Motor neuron (in vitro differentiated cells): ENCODE results near the gene SRA1. TPM values are rescaled to one million over a fixed set of nuclear protein-coding genes. Genes with fewer than 3 reads are reported as not detected.
A peak's percentile ranks its signal among the peaks of the same experiment; 100 is the strongest.
"Not testable (repeated sequence)": the region's sequence is repeated elsewhere in the genome, so short reads cannot be mapped to it uniquely, and the experiment has no call there.

Experiments used
- ATAC-seq, 8 experiments: fragments of 200-7000 bp; cut with Tn5 transposase; replicated peaks in 6 of 8; 2 replicates each; pipeline ENCODE4 v1.8.0; 2021; ENCODE audit warnings: mild to moderate bottlenecking in 8 of 8, moderate library complexity in 8 of 8
- H3K27ac ChIP-seq, 2 donors: fragments of 250-450 bp; sonication (Bioruptor Pico); 2 replicates each; pipeline ENCODE4 v1.9.0; 2021; ENCODE audit warnings: antibody characterized with exemption in 2 of 2, mild to moderate bottlenecking in 2 of 2, moderate library complexity in 1 of 2
- H3K4me1 ChIP-seq, 2 donors: fragments of 250-450 bp; sonication (Bioruptor Pico); replicated peaks in 1 of 2; 2 replicates each; pipeline ENCODE4 v1.6.1; 2021; ENCODE audit warnings: antibody characterized with exemption in 2 of 2, mild to moderate bottlenecking in 2 of 2, moderate library complexity in 1 of 2
- H3K4me3 ChIP-seq, 5 donors: fragments of 250-450 bp; sonication (Bioruptor Pico); 2 replicates each; pipeline ENCODE4 v1.9.0; 2021; ENCODE audit warnings: antibody characterized with exemption in 5 of 5, mild to moderate bottlenecking in 5 of 5, moderate library complexity in 4 of 5
- WGBS, 10 experiments: fragments of 450-650 bp; shearing (Covaris generic); methylation state at CpG; one replicate each; pipeline ENCODE4 v1.0.0; 2022; 5-methylcytosine and 5-hydroxymethylcytosine counted together
- in situ Hi-C, 9 experiments: fragments of 400-800 bp; cut with MboI; loops; one replicate each; pipeline ENCODE4 v1.15.0; 2021; ENCODE audit warnings: low sequenced_read_pairs in 9 of 9, low pct_unique_long_range_greater_than_20kb in 2 of 9; ENCODE audit not compliant: unreplicated experiment in 9 of 9
- total RNA-seq, 8 experiments: library from RNA; unstranded; fragments of 300-600 nt; gene quantifications; 2 replicates each; pipeline versions ENCODE4 v1.2.3 to v1.2.4, GENCODE V29; 2022

Gene SRA1
- 10 to 100 TPM; 29.1 to 97.6 (median 47.4) TPM for total RNA-seq

DNA sequence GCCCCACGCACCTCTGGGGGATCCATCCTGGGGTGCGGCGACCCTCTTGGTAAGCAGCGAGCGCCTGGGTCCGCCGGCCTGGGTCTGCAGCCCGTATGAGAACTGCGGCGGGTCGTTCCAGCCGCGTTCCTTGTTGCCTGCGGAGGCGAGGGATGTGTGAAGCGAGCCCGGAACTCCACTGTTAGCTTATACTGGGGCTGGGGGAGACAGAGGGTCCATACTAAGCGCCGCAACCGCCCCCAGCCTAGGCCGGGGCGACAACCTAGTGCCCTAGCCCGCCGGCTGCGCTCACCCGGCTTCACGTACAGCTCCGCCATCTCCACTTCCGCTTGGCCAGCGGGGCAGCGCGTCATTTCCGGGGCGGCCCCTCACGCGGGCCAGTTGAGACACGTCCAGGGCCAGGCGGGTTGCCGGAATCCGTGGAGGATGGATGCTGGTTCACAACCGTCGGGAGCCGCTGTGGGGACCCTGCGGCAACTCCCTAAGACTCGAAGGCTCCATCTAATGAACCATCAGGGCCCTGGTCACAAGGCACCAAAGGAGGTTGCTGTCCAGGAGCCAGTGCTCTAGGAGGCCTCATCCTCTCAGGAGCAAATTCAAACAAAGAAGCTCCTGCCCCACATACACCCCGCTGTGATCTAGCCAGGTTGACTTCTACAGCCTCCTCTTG, at the start of gene SRA1:
Gene SRA1 (minus strand): TSS at position 338 of the 670 bp plus-strand sequence. CDS start 21 bp downstream, at position 317.
- in situ Hi-C loops = loop anchor here in 3 of 9 experiments (25.0 kb wide), 2 partner anchors 105 to 130 kb away; partner anchors contain the start of genes DND1 (in 2 of the 3), WDR55 (in 2 of the 3), HARS1 (in 1 of the 3) and HARS2 (in 1 of the 3)
- ATAC-seq = peak; percentile 85 to 95 (median 92)
- Histone ChIP-seq H3K4me3 (peak within 1 kb of the TSS; percentile 62 to 89 (median 76)), H3K27ac (peak within 1 kb of the TSS; percentile 89 to 96), H3K4me1 (peaks cover 14 to 18% of the 10 kb centered on the region in 2 donors)
- 0 to 60% (median 1%) methylated on average over 1 to 25 of the region's 46 CpGs; no CpG with 5 or more reads in 2 of the 10 experiments for WGBS, 10 experiments

- in situ Hi-C loops = no loop called here
- no peak overlapping the region for H3K4me3 ChIP-seq
- no peak for ATAC-seq
- H3K4me1 ChIP-seq = no peaks in the 10 kb centered on the region
- 67 to 100% (median 93%) methylated on average over 2 of the region's 2 CpGs; no CpG with 5 or more reads in 2 of the 10 experiments for WGBS, 10 experiments
- no peak overlapping the region for H3K27ac ChIP-seq
Measured at GRCh38 chr5:140607031-140607430, 49.8 kb upstream of the SRA1 start.

DNA sequence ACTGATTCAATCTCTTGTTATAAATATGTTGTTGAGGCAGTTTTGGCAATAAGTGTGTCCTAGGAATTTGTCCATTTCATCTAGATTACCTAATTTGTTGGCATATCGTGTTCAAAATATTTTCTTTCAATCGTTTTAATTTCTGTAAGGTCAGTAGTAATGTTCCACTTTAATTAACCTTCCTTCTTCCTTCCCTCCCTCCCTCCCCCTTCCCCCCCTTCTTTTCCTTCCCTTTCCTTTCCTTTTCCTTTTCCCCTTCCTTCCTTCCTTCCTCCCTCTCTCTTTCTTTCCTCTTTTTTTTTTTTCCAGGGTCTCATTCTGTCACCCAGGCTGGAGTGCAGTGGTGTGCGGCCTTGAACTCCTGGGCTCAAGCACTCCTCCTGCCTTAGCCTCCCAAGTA, 48.6 kb upstream of the SRA1 start:
- ATAC-seq = no peak
- in situ Hi-C loops = no loop called here
- 48 to 86% (median 80%) methylated on average over 1 to 3 of the region's 3 CpGs; no CpG with 5 or more reads in 5 of the 10 experiments for WGBS, 10 experiments
- no peaks in the 10 kb centered on the region for H3K4me1 ChIP-seq
- H3K4me3 ChIP-seq = no peak overlapping the region
- no peak overlapping the region for H3K27ac ChIP-seq

GRCh38 chr5:140603734-140604133, 46.5 kb upstream of the SRA1 start:
- 67 to 100% (median 96%) methylated on average over 1 to 2 of the region's 2 CpGs; no CpG with 5 or more reads in 2 of the 10 experiments for WGBS, 10 experiments
- no peak overlapping the region for H3K27ac ChIP-seq
- in situ Hi-C loops = no loop called here

DNA sequence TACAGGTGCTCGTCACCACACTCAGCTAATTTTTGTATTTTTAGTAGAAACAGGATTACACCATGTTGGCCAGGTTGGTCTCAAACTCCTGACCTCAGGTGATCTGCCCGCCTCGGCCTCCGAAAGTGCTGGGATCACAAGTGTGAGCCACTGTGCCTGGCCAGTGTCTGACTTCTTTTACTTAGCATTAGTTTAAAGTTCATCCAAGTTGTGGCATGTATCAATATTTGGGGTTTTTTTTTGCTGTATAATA, 46.1 kb upstream of the SRA1 start:
- ATAC-seq, H3K4me1 ChIP-seq, H3K4me3 ChIP-seq, H3K27ac ChIP-seq, in situ Hi-C loops: not testable (repeated sequence)
- WGBS, 10 experiments = 0 to 100% (median 83%) methylated on average over 1 to 4 of the region's 4 CpGs; no CpG with 5 or more reads in 2 of the 10 experiments

More at GRCh38 chr5:140603734-140604133, 46.5 kb upstream of the SRA1 start:
- H3K4me3 ChIP-seq = no peak overlapping the region
- H3K4me1 ChIP-seq = no peaks in the 10 kb centered on the region
- ATAC-seq = no peak

DNA sequence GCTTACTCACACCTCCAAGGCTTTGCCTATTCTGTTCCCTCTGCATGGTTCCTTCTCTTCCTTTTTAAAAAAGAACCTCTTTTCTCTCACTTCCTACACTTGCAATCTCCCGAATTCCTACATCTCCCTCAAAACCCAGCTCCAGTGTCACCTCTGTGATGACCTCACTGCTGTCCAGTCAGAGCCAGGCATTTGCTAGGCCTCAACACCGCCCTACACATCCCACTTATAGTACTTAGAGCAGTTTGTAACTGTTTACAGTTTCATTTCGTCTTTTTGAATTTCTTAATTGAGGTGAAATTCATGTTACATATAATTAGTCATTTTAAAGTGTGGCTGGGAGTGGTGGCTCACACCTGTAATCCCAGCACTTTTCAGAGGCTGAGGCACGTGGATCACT, 44.9 kb upstream of the SRA1 start:
- Histone ChIP-seq H3K4me1 (no peaks in the 10 kb centered on the region), H3K4me3 (no peak overlapping the region), H3K27ac (no peak overlapping the region)
- no peak for ATAC-seq
- in situ Hi-C loops = no loop called here
- WGBS, 10 experiments = 19 to 100% (median 56%) methylated on average over 1 to 4 of the region's 4 CpGs

GRCh38 chr5:140600096-140600495, 42.8 kb upstream of the SRA1 start:
- in situ Hi-C loops = no loop called here
- H3K27ac ChIP-seq = no peak overlapping the region
- H3K4me3 ChIP-seq = no peak overlapping the region
- no peaks in the 10 kb centered on the region for H3K4me1 ChIP-seq
- ATAC-seq = no peak

GRCh38 chr5:140598836-140599235, 41.6 kb upstream of the SRA1 start:
- WGBS, 10 experiments = 80 to 100% (median 88%) methylated on average over 1 of the region's 2 CpGs; no CpG with 5 or more reads in 7 of the 10 experiments
- Histone ChIP-seq H3K4me1 (no peaks in the 10 kb centered on the region), H3K27ac (no peak overlapping the region), H3K4me3 (no peak overlapping the region)
- in situ Hi-C loops = no loop called here
- no peak for ATAC-seq

DNA sequence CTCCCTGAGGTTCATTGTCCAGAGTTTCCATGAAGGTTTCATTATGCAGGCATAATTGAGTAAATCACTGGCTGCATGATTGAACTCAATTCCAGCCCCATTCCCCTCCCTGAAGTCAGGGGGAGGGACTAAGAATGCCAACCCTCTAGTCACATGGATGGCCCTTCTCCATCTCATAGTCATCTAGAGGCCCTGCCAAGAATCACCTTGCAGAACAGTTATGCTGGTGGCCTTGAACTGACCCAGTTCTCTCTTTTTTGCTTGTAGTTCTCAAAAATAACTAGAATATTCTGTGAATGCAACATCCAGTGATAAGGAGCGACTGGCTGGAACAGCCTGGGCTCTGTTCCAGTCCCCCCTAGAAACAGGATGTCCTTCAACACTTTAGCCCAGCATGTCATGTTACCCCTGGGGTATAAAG, 39.1 kb upstream of the SRA1 start:
- Histone ChIP-seq H3K4me1 (no peaks in the 10 kb centered on the region), H3K27ac (no peak overlapping the region), H3K4me3 (no peak overlapping the region)
- in situ Hi-C loops = no loop called here
- 86 to 100% (median 89%) methylated on average over 1 of the region's 1 CpG; no CpG with 5 or more reads in 7 of the 10 experiments for WGBS, 10 experiments
- peak in 2 of 8 experiments; percentile 62 to 67 for ATAC-seq

GRCh38 chr5:140595538-140596300, 38.4 kb upstream of the SRA1 start:
- Histone ChIP-seq H3K4me1 (no peaks in the 10 kb centered on the region), H3K4me3 (no peak overlapping the region), H3K27ac (no peak overlapping the region)
- peak in 1 of 8 experiments; percentile 14 for ATAC-seq
- 27 to 77% (median 67%) methylated on average over 1 to 5 of the region's 5 CpGs; no CpG with 5 or more reads in 1 of the 10 experiments for WGBS, 10 experiments
- in situ Hi-C loops = no loop called here

- no peak for ATAC-seq
- in situ Hi-C loops = no loop called here
- WGBS, 10 experiments = 50 to 100% (median 60%) methylated on average over 1 to 4 of the region's 6 CpGs; no CpG with 5 or more reads in 7 of the 10 experiments
- no peak overlapping the region for H3K4me3 ChIP-seq
- H3K4me1 ChIP-seq = no peaks in the 10 kb centered on the region
- H3K27ac ChIP-seq = no peak overlapping the region
Measured at GRCh38 chr5:140594169-140594568, 36.9 kb upstream of the SRA1 start.

GRCh38 chr5:140593070-140593469, 35.8 kb upstream of the SRA1 start:
- ATAC-seq, H3K4me3 ChIP-seq, H3K4me1 ChIP-seq, in situ Hi-C loops, H3K27ac ChIP-seq: not testable (repeated sequence)
- no CpG with 5 or more reads among the region's 14 CpGs for WGBS, 10 experiments

DNA sequence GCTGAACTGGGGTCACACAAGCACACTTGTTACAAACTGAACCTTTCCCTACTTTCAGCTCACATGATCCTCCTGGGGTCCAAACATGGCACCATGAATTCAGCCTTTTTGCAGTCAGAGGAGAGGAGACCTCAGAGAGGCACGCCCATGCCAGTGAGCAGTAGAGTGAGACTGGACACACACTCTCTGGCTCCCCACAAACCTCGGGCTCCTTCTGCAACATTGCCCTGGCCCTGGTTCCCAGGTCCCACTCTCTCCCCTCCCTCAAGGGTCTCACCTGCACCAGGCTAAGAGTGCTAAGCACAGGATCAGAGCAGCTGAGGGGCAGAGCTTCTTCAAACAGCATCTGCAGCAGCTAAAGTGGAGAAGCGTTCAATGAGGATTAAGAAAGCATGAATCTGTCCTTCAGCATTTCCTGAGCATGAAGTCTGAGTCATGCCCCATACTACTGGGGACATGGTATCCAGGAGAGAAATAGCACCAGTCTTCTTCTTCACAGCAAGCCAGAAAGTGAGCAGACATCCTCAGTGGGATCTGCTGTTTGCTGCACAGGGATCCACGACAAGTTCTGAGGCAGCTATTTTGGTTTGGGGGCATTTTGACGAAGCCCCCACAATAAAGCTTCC, 34.6 kb upstream of the SRA1 start:
- H3K4me1 ChIP-seq = no peaks in the 10 kb centered on the region
- H3K4me3 ChIP-seq = no peak overlapping the region
- no peak overlapping the region for H3K27ac ChIP-seq
- in situ Hi-C loops = no loop called here
- ATAC-seq = peak in 3 of 8 experiments; percentile 16 to 52 (median 32)
- 5 to 100% (median 68%) methylated on average over 1 to 3 of the region's 5 CpGs for WGBS, 10 experiments
